GM18858 (cell line): ENCODE results near the gene ZXDC.

Experiments
- ATAC-seq: cut with Tn5 transposase; IDR thresholded peaks from one replicate; pipeline ENCODE4 v1.9.1; 2021; ENCODE audit not compliant: unreplicated experiment

ZXDC gene

GRCh38 chr3:126512916-126513650 is 37.4 kb upstream of the ZXDC start:
- ATAC-seq = no peak

DNA sequence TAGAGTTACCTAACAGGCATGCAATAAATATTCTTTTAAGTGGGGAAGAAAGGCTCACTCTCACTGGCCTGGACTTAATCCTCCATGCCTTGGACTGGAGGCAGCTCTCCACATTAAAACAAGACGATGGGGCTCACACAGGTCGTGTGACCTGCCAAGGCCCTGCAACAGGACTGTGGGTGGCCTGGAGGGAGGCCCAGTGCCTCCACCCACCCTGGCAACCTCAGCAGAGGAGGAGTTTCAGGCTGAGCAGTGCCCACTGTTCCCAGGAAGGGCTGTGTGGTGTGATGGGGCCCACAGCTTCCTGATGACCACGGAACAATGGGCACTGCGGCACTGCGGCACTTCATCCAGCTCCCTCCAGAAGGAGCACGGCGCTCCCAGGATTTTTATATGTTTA is 36.3 kb upstream of the ZXDC start:
- no peak for ATAC-seq

DNA sequence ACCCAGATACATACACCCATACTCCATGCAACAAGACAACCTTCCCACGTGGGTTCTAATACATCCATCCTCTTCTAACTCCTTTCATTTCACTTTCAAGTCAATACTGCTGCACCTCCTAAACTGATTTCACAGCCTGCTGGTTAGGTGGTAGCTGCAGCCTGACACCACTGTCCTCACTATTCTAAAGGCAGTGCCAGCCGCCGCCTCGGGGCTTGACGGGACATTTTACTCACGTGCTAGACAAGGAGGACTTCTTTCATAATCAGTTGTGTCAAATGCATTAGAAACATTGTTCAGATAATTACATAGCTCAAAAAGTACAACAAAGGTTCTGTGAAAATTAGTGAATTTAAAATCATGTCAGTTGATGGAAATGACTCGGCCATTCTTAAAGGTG is 35.6 kb upstream of the ZXDC start:
- ATAC-seq = no peak

DNA sequence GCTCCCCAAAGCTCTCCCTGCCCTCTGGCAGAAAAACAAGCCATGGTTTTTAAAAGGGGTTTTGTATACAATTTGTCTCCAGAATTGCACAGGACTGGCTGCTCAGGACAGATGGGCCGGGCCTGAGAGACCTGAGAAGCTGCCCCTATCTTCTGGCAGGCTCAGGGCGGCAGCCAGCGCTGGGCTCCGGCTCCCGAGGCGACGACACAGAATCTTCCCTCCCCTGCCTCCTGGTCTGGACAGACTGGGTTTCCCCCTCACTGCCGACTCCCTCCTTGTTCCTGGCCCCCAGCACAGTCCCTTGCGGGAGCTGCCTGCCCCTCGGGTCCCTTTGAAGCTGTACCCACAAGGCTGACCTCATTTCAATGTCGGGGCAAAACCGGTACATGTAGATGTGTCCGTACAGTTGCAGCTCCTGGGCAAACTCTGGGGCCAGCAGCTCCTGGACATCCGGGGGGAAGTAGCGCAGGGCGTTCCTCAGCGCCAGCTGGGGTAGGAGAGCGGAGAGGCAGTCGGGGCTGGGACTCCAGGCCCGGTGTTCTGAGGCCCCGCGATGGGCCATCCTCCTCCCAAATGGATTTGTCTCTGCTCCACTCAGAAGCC is 34.7 kb upstream of the ZXDC start:
- ATAC-seq = no peak

GRCh38 chr3:126509597-126510307 is 34.1 kb upstream of the ZXDC start:
- no peak for ATAC-seq

DNA sequence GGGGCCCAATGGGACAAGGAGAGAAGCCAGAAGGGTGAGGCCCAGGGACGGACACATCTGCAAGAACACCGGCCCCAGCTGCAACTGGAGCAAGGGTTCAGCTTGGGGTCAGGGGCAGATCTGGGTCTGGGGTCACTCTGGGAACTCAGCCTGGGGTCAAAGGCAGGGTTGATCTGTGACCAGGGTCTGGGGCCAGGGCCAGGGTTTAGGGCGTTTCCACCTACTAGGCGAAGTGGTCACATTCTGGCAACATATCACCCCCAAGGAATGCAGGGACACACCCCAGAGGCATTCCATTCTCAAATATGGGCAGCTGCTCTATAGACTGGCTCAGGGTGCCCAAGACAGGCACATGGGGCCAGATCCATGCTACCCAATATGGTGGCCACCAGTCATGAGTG is 32.9 kb upstream of the ZXDC start:
- no peak for ATAC-seq

- no peak for ATAC-seq
Observed at GRCh38 chr3:126507886-126508285, 32.2 kb upstream of the ZXDC start.

DNA sequence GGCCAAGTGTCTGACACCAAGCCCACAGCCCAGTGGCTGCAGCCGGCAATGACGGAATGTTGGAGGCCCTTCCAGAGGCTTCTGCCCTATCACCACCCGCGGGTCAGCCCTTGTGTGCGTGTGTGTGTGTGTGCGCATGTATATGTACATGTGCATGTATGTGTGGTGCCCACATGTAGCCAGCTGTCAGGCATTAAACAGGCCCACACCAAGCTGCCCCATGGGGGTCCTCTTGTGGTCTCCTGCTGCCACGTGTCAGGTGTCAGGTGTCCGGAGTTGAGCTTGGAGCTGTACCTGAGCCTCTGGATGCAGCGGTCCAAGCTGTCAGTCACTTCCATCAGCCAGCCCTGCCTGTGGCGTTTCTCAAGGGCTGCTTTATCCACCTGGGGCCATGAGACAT is 28.0 kb upstream of the ZXDC start:
- no peak for ATAC-seq

GRCh38 chr3:126502656-126503055 is 27.0 kb upstream of the ZXDC start:
- ATAC-seq = no peak

DNA sequence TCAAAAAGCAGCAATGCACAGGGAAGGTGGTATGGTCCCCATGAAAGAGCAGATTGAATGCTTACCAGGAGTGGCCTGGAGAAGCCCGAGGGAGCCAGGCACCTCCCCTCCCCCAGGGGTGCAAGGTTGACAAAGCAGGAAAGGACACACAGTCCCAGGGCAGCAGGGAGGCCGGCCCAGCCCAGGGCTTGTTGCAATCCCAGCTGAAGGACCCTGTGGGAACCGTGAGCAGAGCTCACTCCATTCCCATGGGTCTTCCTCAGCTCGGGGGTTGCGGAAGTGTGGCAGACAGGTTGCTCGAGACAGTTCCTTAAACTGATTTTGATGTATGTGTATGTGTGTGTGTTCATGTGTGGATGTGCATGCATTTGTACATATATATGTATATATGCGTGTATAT is 26.0 kb upstream of the ZXDC start:
- no peak for ATAC-seq

- ATAC-seq = no peak
Observed at GRCh38 chr3:126501054-126501453, 25.4 kb upstream of the ZXDC start.

DNA sequence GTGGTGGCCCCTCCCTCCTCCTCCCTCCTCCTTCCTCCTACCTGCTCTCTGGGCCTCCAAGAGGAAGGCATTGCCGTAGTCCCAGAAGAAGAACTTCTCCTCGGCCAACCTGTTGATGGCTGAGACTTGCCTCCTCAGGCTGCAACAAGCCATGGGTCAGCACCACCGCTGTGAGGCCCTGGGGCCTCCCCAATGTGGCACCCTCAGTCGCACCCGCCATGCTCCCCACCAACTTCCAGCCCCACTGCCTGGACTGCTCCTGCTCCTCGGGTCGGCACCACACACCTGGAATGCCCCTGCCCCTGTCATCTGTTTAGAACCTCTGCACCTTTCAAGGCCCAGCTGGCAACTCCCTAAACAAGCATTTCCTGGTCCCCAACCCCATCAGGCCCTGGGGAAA is 24.3 kb upstream of the ZXDC start:
- no peak for ATAC-seq

- ATAC-seq = no peak
Observed at GRCh38 chr3:126499401-126499800, 23.7 kb upstream of the ZXDC start.

DNA sequence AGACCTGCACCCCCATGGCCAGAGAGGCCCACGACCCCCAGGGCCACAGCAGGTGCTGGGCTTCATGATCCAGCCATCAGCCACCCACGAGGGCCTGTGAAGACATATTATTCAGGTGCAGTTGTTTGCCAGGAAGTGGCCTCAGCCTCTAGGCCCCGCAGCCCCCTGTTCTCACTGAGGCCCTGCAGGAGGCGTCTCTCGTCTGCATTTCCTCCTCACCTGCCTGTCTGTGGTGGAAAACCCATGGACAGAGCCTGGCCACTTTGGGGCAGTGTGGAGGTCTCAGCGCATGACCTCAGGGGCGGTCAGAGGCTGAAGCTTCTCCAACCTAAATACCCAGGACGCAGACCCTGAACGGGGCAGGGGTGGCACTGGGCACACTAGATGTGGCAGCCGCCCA is 23.2 kb upstream of the ZXDC start:
- ATAC-seq = no peak

- ATAC-seq = no peak
Observed at GRCh38 chr3:126498461-126498860, 22.8 kb upstream of the ZXDC start.

- ATAC-seq = no peak
Observed at GRCh38 chr3:126497956-126498355, 22.3 kb upstream of the ZXDC start.

- no peak for ATAC-seq
Observed at GRCh38 chr3:126496894-126497850, 21.5 kb upstream of the ZXDC start.

GRCh38 chr3:126495786-126496185 is 20.1 kb upstream of the ZXDC start:
- ATAC-seq = no peak

GRCh38 chr3:126494970-126495230 is 19.2 kb upstream of the ZXDC start:
- ATAC-seq = no peak

DNA sequence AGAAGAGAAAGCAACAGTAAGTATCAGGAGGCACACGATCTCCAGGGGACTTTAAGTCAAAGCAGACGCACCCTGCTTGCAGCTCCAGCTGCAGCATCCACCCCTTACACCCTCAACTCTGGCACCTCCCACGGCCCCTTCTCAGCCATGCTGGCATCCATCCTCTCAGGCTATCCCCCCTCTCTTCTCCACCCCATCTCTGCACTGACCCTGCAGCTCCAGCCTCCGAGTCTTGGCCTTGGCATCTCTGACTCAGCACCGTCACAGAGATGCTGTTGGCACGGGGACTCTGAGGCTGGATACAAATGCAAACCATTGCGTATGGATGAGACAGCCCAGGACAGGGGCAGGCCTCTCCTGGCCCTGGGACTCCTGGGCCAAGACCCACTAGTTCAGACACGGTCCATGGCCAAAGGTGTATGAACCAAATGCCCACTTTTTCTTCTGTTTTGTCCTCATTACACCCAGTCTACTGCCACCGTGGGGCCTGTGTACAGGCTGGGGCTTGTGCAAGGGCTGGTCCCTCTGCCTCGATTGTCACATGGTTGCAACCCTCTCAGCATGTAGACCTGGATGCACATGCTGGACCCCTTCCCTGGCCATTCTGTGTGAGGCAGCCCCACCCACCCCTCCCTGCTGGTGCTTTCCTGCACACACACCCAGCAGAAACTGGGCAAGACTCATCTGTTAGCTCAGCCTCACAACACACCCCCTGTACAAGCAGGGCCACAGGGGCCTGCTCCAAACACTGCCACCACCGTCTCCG is 18.7 kb upstream of the ZXDC start:
- ATAC-seq = no peak

DNA sequence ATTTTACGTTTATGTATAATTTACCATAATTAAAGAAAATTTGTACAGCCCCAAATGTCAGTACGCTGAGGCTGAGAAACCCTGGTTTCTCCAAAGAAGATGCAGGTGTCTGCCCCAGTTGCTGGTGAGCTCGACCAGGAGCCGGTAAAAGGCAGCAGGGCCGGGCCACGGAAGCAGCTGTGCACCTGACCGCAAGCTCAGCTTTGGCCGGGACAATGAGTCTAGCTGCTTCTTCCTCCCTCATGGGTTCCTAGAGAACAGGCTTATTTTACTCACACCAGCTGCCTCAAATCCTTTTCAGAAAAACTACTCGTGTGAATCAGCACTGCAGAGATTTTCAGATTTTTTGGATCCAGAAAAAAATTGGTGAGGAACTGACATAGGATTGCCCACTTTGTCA is 18.0 kb upstream of the ZXDC start:
- no peak for ATAC-seq
